GM21447 (cell line): Measurements from ENCODE around the gene ACBD5.
"Not testable (repeated sequence)": the region's sequence is repeated elsewhere in the genome, so short reads cannot be mapped to it uniquely, and the experiment has no call there.

Experiments
- ATAC-seq: cut with Tn5 transposase; IDR thresholded peaks from one replicate; pipeline ENCODE4 v1.9.1; 2021; ENCODE audit not compliant: unreplicated experiment

ACBD5 gene, protein sequence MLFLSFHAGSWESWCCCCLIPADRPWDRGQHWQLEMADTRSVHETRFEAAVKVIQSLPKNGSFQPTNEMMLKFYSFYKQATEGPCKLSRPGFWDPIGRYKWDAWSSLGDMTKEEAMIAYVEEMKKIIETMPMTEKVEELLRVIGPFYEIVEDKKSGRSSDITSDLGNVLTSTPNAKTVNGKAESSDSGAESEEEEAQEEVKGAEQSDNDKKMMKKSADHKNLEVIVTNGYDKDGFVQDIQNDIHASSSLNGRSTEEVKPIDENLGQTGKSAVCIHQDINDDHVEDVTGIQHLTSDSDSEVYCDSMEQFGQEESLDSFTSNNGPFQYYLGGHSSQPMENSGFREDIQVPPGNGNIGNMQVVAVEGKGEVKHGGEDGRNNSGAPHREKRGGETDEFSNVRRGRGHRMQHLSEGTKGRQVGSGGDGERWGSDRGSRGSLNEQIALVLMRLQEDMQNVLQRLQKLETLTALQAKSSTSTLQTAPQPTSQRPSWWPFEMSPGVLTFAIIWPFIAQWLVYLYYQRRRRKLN

DNA sequence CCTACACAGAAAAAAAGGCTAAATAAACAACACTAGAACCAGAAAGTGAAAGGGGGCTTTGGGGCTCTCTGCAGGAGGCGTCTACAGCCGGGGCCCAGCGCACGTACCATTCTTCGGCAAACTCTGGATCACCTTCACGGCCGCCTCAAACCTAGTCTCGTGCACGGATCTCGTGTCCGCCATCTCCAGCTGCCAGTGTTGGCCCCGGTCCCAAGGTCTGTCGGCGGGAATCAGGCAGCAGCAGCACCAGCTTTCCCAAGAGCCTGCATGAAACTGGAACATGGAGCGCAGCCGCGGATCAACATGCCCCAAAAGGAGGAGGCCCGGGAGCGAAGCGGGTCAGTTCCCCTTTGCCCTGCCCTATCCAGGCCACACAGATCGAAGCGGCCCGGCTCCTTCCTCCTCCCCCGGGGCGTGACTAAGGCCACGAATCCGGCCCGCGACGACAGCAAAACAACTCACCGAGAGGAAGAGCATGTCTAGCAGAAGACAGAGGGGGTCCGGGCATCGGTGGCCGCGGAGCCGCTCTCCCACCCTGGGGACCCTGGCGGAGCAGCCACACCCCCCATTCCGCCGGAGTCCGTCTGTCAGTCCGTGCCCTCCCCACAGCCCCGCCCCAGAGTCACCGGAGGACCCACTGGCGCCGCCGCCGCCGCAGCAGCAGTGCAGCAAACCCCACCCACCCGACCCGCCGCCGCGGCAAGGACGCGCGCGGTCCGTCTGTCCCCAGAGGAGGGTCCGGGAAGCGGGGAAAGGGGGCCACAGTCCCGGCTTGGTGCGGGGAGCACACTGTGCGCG is at the start of gene ACBD5:
TSS of gene ACBD5 (minus strand) at position 586 of the 798 bp plus-strand sequence. CDS start at position 477, 109 bp downstream.
- ATAC-seq: peak; percentile 50

DNA sequence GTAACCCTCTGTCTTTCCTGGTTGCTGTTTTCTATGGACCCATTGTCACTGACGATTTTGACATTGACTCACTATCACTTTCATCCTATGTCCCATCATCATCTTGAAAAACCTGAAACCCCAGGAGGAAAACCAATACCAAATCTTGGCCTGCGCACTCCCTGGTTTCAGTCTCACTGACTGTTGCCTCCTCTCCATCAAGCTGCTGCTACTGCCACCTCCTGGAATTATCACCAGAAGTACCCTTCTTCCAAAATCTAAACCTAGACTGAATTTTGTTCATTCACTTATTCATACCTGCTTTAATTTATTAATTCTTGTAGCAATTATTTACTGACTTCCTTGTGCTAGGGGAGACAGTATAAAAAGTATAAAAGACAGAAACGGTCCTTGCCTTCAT is 44.5 kb upstream of the ACBD5 start:
- no peak for ATAC-seq

DNA sequence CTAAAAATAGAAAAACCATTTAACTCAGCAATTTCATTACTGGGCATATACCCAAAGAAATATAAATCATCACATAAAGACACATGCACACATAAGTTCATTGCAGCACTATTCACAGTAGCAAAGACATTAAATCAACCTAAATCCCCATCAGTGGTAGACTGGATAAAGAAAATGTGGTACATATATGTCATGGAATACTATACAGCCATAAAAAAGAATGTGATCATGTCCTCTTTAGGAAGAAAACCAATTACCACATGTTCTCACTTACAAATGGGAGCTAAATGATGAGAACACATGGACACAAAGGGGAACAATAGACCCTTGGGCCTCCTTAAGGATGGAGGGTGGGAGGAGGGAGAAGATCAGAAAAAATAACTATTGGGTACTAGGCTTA is 36.0 kb upstream of the ACBD5 start:
- no peak for ATAC-seq

DNA sequence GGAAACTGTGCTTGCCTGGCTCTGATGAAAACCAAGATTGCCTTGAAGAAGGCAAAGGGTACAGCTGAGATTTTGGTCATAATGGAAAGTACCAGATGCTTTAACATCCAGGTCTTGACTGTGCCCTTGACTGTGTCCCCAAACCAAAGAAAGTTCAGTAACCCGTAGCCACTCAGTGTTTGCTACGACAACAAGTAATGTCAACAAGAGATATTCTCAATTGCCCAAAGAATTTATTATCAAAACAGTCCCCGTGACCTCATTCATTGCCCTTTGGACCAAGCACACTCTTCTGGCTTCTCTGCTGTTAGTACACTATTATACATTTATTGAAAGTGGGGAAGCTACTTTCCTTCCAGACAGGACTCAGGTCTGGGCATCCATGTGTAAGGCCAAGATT is 25.4 kb upstream of the ACBD5 start:
- ATAC-seq: not testable (repeated sequence)

DNA sequence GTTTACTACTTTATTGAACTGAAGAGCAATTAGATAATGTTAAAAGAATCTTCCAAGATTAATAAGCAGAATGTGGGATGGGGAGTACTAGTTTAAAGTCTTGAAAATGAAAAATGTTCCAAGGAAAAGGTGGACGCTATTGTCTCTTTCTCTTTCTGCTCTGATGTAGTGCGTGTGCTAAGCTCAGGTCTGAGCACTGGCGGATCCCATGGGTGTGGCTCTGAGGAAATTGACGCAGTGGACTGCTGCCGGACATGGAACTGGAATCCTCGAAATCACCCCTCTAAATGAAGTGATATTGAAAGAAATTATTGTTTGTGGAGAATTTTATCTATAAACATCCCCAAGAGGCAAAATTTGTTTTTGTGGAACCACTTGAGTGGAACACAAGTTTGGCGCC is 22.2 kb upstream of the ACBD5 start:
- ATAC-seq: not testable (repeated sequence)

DNA sequence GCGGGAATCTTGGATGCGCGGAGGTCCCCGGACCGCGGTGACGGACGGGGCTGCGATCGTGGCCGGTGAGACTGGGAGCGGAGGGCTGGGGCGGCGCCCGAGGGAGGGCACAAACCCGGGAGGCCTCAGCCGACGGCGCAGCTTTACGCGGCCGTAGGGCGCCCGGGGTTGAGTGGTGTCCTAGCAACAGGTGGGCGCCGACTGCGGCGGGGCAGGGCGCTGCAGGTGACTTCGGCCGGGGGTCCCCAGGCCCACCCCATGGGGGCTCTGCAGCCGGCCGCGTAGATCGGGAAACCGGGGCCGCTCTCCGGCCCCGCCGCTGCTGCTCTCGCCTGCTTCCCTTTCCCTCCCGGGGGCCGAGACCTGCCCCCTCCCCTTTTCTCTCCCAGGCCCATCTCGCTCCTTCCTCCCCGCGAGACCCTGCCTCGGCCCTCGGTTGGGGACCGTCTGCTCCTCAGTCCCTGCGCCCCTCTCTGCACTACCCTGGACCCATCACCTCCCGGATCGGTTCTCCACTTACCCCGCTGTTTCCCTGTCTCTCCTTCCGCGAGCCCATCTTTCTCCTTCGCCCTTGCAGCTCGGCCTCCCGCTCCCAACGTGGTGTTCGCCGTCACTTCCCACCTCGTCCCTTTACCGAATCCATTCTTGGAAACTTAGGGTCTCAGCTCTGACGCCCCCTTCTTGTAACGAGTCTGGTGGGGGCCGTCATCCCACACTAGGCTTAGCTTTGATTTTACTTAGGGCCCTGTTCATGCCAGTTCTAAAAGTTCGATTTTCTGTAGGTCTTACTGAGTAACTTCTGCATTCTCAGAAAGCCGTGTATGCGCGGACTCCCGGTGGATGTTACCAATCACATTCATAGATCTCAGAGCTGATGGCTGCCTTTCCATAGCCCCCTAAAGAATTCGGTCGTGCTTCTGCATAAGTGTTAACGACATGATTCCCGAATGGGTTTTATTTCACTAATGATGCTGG is 18.5 kb upstream of the ACBD5 start:
- peak; percentile 47 for ATAC-seq

DNA sequence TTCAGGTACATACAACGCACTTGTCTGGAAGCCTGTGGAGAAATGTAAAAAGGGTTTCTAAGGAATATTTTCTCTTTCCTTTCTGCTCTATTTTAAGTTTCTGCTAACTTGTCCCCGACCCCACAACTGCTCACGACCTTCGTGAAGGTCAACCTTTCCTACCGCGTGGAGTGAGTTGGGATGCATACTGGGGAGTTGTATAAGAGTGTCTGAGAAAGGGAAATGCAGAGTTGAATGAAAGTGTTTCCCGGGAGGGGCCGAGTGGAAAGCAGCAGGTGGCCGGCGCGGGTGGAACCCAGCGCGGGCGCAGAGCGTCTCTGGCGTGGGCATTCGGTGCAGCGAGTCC is 17.9 kb upstream of the ACBD5 start:
- ATAC-seq: no peak

DNA sequence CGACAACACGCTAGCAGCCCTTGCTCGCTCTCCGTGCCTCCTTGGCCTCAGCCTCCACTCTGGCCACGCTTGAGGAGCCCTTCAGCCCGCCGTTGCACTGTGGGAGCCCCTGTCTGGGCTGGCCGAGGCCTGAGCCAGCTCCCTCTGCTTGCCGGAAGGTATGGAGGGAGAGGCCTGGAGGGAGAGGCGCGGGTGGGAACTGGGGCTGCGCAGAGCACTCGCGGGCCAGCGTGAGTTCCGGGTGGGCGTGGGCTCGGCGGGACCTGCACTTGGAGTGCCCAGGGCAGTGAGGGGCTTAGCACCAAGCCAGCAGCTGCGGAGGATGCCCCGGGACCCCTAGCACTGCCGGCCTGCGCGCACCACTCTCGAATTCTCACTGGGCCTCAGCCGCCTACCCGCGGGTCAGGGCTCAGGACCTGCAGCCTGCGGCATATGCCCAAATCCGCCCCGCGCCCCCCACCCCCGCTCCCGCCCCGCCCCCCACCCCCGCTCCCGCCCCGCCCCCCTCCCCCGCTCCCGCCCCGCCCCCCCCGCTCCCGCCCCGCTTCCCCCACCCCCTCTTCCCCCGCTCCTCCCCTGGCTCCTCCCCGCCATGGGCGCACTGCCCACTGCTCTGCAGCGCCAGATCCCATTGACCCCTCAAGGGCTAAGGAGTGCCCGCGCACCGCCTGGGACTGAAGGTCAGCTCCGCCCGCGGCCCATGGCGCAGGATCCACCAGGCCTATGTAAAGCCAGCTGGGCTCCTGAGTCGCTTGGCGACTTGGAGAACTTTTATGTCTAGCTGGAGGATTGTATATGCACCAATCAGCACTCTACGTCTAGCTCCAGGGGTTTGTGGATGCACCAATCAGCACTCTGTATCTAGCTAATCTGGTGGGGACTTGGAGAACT is 15.9 kb upstream of the ACBD5 start:
- ATAC-seq: no peak

DNA sequence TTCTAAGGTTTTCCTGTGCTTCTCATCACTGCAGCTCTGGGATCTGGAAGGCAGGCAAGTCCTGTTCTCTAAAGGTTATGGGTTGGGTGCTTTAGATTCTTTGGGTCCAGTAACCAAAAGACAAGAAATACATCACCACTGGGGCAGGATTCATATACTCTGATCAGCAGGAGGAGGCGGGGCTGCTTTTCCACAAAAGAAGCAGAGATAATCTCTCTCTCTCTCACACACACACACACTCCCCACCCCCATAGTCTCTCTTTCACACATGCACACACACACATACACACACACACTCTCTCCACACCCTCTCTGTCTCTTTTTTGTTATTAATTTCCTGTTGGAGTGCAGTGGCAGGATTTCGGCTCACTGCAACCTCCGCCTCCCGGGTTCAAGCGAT is 13.0 kb upstream of the ACBD5 start:
- no peak for ATAC-seq

DNA sequence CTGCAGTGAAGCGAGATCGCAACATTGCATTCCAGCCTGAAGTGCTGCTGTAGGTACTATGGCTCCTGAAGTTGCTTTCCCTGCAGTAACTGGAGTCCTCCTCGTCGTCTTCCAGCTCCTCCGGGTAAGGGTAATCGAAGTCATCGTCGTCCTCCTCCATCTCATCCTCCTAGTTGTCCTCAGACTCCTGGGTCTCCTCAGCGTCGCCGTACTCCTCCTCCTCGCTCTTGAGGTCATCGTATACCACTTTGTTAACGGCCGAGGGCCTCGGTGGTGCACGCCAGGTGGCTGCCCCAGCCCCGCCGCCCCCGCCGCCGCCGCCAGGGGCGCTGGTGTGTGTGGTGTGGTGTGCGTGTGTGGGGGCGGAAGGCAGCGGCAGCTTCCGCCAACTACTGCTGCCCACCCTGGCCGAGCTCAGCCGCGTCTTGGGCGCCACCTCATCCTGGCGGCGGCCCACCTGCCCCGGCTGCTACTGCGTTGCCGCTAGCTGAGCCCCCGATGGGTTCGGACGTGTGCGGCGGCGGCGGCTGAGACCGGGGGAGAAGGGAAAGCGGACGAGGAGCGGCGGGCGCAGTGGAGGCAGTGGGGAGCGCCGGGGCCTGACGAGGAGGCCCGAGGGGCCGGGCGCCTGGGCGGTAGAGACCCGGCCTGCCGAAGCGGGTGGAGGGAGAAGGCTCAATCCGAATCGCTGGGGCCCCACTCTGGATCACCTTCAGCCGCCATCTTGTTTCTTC is 11.8 kb upstream of the ACBD5 start:
- ATAC-seq: peak; percentile 98

DNA sequence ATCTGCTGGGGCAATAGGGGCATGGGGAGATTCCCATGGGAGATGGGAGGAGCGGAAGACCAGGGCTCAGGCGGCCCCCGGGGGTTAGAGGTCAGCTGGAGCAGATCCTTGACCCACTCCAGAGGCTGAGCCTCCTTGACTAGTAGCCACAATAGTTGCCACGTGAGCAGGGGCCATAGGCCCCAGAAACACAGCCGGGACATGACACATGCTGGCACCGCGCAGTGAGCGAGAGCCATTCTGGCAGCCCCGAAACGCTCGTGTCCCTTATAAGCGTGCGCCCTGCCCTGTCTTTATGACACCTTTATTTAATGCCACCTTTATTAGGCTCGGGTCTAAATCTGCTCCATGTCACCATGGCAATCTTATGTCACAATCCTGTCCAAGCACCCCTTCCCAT is 11.0 kb upstream of the ACBD5 start:
- ATAC-seq: no peak

DNA sequence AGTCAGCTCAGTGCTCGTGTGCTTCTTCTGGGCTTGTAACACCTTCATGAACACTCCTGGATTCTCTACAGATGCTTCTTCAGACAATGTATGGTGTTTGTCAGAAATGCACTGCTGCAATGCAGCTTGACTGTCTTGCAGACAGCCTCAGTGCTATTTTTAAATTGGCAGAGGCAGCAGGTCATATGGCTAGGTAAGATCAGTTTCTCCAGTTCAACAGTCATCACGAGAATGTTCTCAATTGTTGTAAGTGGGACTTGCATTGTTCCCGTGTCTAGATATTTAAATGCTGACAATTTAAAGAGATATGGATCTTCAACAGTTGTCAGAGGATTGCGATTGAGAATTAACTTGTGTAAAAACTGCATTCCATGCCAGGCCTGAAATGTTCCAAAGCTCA is 7.6 kb upstream of the ACBD5 start:
- no peak for ATAC-seq

DNA sequence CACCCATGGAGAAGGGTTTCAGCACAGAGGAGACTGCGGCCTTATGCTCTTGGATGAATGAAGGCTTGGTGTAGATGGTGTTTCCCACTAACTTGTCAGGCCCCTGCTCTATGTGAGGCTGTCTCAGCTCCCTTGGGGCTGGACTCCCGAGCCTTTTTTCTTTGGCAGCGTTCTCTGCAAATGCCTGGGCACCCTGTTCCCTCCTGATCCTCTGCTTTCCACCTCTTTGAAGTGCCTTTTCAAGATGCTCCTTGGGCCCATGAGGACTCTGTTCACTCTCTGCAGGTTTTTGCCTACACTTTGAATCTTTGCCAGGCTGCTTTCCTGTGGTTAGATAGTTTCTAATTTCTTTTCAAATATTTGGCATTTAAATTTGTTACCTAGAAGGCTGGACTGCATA is 6.8 kb upstream of the ACBD5 start:
- ATAC-seq: no peak

DNA sequence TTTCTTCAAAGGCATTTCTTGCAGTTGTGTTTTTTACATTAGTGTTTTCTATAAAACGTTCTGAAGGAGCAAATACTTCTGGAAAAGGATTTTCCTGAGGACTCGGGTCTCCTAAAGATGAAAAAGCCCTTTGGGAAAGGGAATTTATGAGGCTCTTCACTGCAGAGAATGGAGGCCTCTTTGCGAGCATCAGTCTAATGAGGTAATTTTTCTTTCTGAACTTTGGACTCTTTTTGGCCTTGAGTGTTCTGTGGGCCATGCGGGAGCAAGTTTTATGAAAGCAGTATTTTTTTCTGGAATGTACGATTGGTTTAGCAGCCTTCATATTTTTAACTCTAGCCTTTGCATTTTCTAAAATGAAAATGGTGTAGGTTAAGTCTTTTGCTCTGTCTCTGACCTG is 6.4 kb upstream of the ACBD5 start:
- ATAC-seq: no peak

DNA sequence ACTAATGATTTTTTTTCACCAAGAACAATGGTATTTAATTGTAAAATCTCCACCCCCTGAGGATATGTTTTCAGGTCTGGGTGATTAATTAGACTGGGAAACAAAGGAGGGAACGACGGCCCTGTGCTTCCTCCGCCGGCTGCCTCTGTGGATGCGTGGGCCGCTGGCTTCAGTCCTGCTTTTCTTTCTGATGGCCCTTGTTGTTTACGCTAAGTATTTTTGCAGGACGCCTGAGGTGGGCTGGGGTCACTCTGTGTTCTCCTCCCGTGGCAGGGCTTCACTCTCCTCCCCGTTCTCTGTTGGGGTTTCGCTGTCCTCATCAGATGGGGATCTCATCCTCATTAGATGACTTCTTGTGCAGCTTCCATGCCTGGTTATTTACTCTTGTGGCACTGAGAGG is 5.2 kb upstream of the ACBD5 start:
- ATAC-seq: no peak

DNA sequence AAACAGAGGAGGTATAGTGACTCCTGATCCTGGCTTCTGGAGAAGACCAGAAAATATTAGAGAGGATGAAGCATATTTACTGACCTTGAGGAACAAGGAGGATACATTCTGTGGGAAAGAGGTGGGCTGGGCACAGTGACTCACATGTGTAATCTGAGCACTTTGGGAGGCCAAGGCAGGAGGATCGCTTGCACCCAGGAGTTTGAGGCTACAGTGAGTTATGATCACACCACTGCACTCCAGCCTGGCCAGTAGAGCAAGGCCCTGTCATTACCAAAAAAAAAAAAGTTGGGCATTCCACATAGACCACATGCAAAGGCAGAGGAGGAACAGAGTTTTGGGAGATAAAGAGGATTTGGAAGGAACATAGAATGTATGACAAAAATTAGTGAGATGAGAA is 4.4 kb upstream of the ACBD5 start:
- no peak for ATAC-seq

DNA sequence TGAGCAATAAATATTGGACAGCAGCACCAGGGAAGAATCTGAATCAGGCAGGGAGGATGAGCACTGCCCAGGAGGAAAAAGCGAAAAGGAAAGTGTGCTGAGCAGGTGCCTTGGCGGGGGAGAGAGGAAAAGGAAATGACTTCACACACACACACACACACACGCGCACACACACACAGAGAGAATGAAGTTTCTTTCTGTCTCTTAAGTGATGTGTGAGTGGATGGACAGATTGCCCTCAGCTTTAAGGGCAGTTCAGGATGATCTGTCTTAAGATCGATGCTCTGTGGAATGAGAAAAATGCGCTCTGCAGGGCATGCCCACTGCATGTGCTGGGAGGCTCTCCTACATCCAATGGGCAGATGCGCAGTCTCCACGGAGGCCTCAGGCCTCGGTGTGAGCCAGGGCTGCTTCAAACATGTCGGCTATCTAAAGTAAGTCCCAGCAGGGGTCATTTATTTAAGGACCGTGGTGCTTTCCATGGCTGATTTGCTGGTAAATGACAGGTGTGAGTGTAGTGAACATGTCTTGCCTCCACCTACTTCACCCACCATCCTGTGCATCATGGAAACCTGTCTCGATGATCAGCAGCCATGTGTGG is 2.5 kb upstream of the ACBD5 start:
- peak; percentile 40 for ATAC-seq

DNA sequence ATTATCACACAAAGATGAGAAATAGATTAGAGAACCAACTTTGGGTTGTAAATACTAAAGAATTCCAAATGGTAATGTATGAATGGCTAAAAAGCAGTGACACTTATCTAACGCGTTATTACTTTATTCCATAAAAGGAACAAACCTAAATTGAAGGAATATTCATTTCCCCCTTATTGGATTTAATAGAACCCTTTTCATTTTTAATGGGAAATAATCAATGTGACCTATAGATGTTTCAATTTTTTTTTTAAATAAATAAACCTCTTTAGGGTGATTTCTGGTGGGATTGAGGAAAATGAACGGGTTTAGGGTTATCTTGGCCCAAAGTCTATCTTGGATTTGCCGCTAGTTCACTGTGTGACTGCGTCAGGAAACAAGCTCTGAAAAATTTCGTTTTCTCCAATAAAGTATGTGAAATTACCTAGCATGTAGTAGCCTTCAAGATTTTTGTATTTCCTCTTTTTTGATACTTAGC is 1.9 kb upstream of the ACBD5 start:
- peak; percentile 1 for ATAC-seq
